AG04449 (cell line): ENCODE data around the gene IGSF9.
A peak's percentile ranks its signal among the peaks of the same experiment; 100 is the strongest.

ENCODE experiments used
- CTCF ChIA-PET: fragments of 350-600 bp; formaldehyde crosslinking; extraction: SDS; loops from one replicate; lab custom pipeline; 2021; ENCODE audit warnings: antibody characterized with exemption; lab: Yijun Ruan, JAX
- POLR2A ChIA-PET: fragments of 400-600, 350-600 bp; formaldehyde crosslinking; extraction: SDS; loops from one replicate; lab custom pipeline; 2020; ENCODE audit warnings: antibody characterized with exemption, inconsistent platforms; lab: Yijun Ruan, JAX
- DNase-seq: peaks from one replicate; pipeline ENCODE4 v3.0.0-alpha.2; 2010; ENCODE audit warnings: low read depth, low spot score
- H3K4me3 ChIP-seq: 2 replicates; pipeline ENCODE4 v1.5.1; 2011; ENCODE audit warnings: low read depth, mild to moderate bottlenecking, control low read depth, low read length
- TF ChIP-seq, protein P1 (sequence below): IDR thresholded peaks from one replicate; pipeline ENCODE4 v1.5.1; 2011; ENCODE audit warnings: mild to moderate bottlenecking, moderate library complexity, low read length, control low read depth, inconsistent platforms; ENCODE audit not compliant: insufficient read depth; ENCODE audit errors: missing control alignments

IGSF9 gene

DNA sequence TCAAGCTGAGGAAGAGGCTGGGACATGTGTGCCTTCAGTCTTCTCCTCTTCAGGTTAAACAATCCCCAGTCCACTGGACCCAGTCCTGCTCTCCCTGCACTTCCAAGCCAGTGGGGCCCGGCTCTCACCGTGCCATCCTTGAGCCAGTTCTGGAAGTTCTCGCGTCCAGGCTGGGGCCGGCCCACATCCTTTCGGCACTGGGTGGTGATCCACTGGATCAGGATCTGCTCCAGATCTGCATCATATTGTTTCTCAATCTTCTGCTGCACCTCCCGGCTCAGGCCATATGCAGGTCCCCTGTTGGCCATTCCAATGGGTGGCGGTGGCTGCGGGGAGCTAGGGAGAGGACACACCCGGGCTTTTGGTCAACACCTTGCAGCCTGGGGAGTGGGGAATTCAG, 25.2 kb downstream of the IGSF9 start:
- DNase-seq = no peak
- ChIA-PET CTCF (interaction anchor here (0.6 to 23.7 kb wide), 3 partner anchors 89 to 760 kb away, joined by 3 to 1031 read pairs (median 3); no protein-coding TSS in a partner anchor), POLR2A (no interaction called here)
- TF ChIP-seq, protein P1, sequence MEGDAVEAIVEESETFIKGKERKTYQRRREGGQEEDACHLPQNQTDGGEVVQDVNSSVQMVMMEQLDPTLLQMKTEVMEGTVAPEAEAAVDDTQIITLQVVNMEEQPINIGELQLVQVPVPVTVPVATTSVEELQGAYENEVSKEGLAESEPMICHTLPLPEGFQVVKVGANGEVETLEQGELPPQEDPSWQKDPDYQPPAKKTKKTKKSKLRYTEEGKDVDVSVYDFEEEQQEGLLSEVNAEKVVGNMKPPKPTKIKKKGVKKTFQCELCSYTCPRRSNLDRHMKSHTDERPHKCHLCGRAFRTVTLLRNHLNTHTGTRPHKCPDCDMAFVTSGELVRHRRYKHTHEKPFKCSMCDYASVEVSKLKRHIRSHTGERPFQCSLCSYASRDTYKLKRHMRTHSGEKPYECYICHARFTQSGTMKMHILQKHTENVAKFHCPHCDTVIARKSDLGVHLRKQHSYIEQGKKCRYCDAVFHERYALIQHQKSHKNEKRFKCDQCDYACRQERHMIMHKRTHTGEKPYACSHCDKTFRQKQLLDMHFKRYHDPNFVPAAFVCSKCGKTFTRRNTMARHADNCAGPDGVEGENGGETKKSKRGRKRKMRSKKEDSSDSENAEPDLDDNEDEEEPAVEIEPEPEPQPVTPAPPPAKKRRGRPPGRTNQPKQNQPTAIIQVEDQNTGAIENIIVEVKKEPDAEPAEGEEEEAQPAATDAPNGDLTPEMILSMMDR = no peak
- H3K4me3 ChIP-seq = no peak overlapping the region

DNA sequence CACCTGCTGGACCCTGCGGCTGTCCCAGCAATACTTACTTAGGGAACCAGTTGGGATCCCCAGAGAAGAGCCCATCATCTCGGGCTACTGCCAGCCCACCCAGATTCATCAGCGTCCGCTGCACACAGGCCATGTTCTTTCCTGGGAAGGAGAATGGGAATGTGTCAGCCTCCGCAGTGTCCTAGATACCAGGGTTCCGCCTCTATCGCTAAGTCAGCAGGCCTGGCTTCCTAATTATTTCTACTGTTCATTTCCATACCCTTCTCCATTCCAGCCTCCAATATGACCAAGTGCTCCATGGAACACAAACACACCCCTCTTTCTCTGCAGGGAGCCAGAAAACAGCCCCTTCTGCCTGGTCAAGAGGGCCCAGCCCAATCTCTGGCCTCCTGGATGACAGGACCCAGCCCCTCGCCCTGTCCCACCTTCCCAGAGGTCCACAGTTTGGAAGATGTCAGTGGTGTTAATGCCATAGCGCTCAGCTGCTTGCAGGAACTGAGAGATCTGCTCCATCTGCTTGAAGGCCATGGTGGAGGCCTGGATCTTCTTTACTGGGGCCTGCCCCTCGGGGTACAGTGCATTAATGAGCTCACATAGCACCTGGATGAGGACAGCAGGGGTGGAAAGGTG, 26.1 kb downstream of the IGSF9 start:
- ChIA-PET CTCF (interaction anchor here (1.5 to 23.7 kb wide), 2 partner anchors 17 to 90 kb away, joined by 3 to 1031 read pairs; no protein-coding TSS in a partner anchor), POLR2A (no interaction called here)

DNA sequence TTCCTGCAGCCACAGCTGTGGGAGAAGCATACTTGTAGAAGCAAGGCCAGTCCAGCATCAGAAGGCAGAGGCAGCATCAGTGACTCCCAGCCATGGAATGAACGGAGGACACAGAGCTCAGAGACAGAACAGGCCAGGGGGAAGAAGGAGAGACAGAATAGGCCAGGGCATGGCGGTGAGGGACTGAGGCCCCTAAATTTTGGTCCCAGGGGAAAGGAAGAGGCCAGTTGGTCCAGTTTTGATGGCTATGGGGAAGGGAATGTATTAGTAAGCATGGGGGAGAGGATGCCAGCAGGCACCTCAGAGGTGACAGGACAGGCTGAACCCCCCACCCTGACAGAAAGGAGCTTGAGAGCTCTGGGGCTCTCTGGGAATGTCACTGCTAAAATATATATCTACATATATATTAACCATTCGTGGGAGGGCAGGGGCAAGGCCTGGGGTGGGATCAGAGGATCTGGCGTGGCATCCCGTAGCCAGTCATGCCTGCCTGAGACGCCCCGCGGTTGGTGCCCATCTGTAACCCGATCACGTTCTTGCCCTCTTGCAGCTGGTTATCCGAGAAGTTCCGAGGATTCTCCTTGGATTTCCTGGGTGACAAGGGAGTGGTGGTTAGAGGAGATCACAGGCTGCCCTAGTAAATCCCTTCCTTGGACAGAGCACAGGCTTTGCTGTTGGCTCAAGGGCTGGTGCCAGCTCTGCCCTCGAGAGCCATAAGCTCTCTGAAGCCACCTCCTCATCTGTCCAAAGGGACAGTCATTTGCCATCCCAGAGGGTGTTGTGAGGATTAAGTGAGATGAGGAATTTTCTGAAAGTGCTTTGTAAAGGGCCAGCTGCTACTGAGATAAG, 26.8 kb downstream of the IGSF9 start:
- DNase-seq = no peak
- ChIA-PET POLR2A (interaction anchor here (0.5 kb wide), 1 partner anchor 41 kb away, joined by 3 read pairs; no protein-coding TSS in a partner anchor), CTCF (interaction anchor here (1.5 to 23.7 kb wide), 4 partner anchors 17 to 120 kb away, joined by 3 to 1031 read pairs (median 13); no protein-coding TSS in a partner anchor)
- TF ChIP-seq, protein P1 = no peak
- no peak overlapping the region for H3K4me3 ChIP-seq

More for the DNA sequence above, 26.1 kb downstream of the IGSF9 start:
- no peak for DNase-seq
- TF ChIP-seq, protein P1 = no peak
- H3K4me3 ChIP-seq = no peak overlapping the region

DNA sequence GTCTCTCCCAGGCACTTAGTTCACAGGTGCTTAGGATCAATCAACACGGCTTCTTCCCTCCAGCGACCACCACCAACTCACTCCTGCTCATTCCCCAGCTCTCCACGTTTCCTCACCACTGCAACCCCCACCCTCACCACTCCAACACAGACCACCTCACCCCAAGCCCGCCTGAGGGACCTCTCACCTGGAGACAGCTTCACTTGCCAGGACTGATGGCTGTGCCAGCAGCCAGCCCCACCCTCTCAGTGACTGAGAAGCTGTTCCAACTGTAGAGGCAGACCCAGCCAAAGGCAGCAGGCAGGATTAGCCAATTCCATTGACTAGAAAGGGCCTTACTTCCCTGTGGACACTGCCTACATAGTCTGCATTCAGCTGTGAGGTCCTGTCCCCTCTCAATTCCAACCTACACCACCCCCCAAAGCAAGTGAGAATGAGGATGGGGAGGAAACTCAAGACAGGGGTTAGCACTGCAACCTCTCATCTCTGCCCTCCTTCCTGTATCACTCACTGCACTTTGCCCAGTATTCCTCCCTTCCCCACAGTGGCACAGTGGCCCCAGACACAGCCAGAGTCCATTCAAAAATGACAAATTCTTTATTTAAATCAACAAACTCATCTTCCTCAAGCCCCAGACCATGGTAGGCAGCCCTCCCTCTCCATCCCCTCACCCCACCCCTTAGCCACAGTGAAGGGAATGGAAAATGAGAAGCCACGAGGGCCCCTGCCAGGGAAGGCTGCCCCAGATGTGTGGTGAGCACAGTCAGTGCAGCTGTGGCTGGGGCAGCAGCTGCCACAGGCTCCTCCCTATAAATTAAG, 27.7 kb downstream of the IGSF9 start:
- H3K4me3 ChIP-seq = no peak overlapping the region
- TF ChIP-seq, protein P1 = no peak
- ChIA-PET POLR2A (no interaction called here), CTCF (interaction anchor here (1.5 to 4.5 kb wide), 3 partner anchors 18 to 119 kb away, joined by 3 to 17 read pairs (median 9); no protein-coding TSS in a partner anchor)
- no peak for DNase-seq

DNA sequence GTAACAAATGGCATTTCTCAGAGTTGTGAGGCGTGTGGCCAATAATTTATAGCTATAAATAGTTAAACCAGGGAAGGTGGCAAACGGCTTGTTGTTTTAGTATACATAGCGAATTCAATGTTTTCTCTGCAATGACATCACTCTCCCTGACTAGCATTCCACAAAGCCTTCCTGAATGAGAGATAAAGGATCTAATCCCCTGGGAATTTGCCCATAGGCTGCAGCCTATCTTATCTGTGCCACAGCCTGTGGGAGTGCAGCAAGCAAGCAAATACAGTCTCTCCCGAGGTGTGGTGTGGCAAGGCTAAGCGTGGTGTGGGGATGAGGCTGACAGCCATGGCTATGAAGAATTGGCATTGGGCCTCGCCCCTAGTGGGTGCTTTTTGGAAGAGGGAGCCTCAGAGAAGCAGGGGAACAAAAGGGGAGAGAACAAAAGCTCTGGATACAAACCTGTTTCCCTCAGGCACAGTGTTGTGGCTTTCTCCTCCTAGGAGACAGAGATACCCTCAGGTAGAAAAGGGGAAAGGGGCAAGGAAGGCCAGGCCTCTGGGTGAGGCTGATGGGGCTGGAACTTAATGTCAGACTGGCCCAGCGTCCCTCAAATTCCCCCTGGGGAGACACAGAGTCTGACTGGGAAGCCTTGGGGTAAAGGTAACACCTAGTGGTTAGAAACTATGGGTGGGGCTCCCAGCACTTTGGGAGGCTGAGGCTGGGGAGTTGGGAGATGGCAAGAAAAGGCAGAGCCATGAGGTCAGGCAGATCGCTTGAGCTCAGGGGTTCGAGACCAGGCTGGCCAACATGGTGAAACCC, 29.0 kb downstream of the IGSF9 start:
- no peak overlapping the region for H3K4me3 ChIP-seq
- peak; percentile 92 for DNase-seq
- ChIA-PET CTCF (interaction anchor here (0.9 to 4.5 kb wide), 10 partner anchors 11 to 118 kb away, joined by 3 to 18 read pairs (median 6); no protein-coding TSS in a partner anchor), POLR2A (interaction anchor here (0.7 to 2.3 kb wide), 4 partner anchors 8 to 91 kb away, joined by 3 to 18 read pairs (median 5); partner anchors contain the start of gene TAGLN2)
- TF ChIP-seq, protein P1 = no peak
